Measurements from ENCODE around the gene ZNF546.
"Not testable (repeated sequence)": the region's sequence is repeated elsewhere in the genome, so short reads cannot be mapped to it uniquely, and the experiment has no call there.

The ZNF546 gene

GRCh38 chr19:39983695-39984300, 13.1 kb upstream of the ZNF546 start:
- DNase-seq (ENCODE audit: low spot score): no peak
- FAIRE-seq: no peak

- no peak for DNase-seq (ENCODE audit: low spot score)
- no peak for FAIRE-seq
These were observed 10.2 kb upstream of the ZNF546 start for GRCh38 chr19:39986643-39987042.

GRCh38 chr19:39987167-39987566, 9.7 kb upstream of the ZNF546 start:
- DNase-seq (ENCODE audit: low spot score) (no peak), FAIRE-seq (no peak)

- DNase-seq (ENCODE audit: low spot score) (no peak), FAIRE-seq (no peak)
These were observed 9.3 kb upstream of the ZNF546 start for GRCh38 chr19:39987596-39987995.

- no peak for DNase-seq (ENCODE audit: low spot score)
- FAIRE-seq: no peak
These were observed 3.3 kb upstream of the ZNF546 start for GRCh38 chr19:39993605-39994004.

- DNase-seq (ENCODE audit: low spot score) (no peak), FAIRE-seq (no peak)
These were observed 2.5 kb upstream of the ZNF546 start for GRCh38 chr19:39994361-39994760.

- FAIRE-seq (no peak), DNase-seq (ENCODE audit: low spot score) (no peak)
These were observed 1.1 kb upstream of the ZNF546 start for GRCh38 chr19:39995794-39996193.

GRCh38 chr19:39996218-39996810, 546 bp upstream of the ZNF546 start:
- DNase-seq (ENCODE audit: low spot score) (peak; percentile 47), FAIRE-seq (no peak)

- FAIRE-seq (no peak), DNase-seq (ENCODE audit: low spot score) (no peak)
These were observed 867 bp downstream of the ZNF546 start for GRCh38 chr19:39997638-39998216.

GRCh38 chr19:39998501-39998900, 1.6 kb downstream of the ZNF546 start:
- DNase-seq (ENCODE audit: low spot score) (peak; percentile 8), FAIRE-seq (no peak)

GRCh38 chr19:40005691-40006272, 8.9 kb downstream of the ZNF546 start:
- FAIRE-seq (no peak), DNase-seq (ENCODE audit: low spot score) (peak; percentile 9)

GRCh38 chr19:40006273-40006691, 9.4 kb downstream of the ZNF546 start:
- FAIRE-seq (peak; percentile 91), DNase-seq (ENCODE audit: low spot score) (peak; percentile 91)

- no peak for DNase-seq (ENCODE audit: low spot score)
- FAIRE-seq: no peak
These were observed 12.8 kb downstream of the ZNF546 start for GRCh38 chr19:40009674-40010073.

- FAIRE-seq: no peak
- no peak for DNase-seq (ENCODE audit: low spot score)
These were observed 17.1 kb downstream of the ZNF546 start for GRCh38 chr19:40013991-40014390.

GRCh38 chr19:40023969-40024368, 27.1 kb downstream of the ZNF546 start:
- FAIRE-seq: no peak
- DNase-seq (ENCODE audit: low spot score): no peak

- FAIRE-seq: no peak
- no peak for DNase-seq (ENCODE audit: low spot score)
These were observed 29.2 kb downstream of the ZNF546 start for GRCh38 chr19:40025938-40026596.

- DNase-seq (ENCODE audit: low spot score): no peak
- no peak for FAIRE-seq
These were observed 29.7 kb downstream of the ZNF546 start for GRCh38 chr19:40026597-40026970.

GRCh38 chr19:40033989-40034560, 37.2 kb downstream of the ZNF546 start:
- no peak for FAIRE-seq

GRCh38 chr19:40035996-40036395, 39.1 kb downstream of the ZNF546 start:
- no peak for FAIRE-seq
- peak; percentile 66 for DNase-seq (ENCODE audit: low spot score)

More at GRCh38 chr19:40033989-40034560, 37.2 kb downstream of the ZNF546 start:
- DNase-seq (ENCODE audit: low spot score): no peak

- not testable (repeated sequence) for DNase-seq (ENCODE audit: low spot score); FAIRE-seq
These were observed 41.2 kb downstream of the ZNF546 start for GRCh38 chr19:40038047-40038446.

GRCh38 chr19:40041718-40042117, 44.9 kb downstream of the ZNF546 start:
- FAIRE-seq; DNase-seq (ENCODE audit: low spot score): not testable (repeated sequence)

- DNase-seq (ENCODE audit: low spot score) (no peak), FAIRE-seq (no peak)
These were observed 56.6 kb downstream of the ZNF546 start for GRCh38 chr19:40053491-40053890.
